T-helper 2 cell treated with Interferon-gamma antibody and Interleukin-4, amounts not matched to agents 100 ng/mL and 5 ng/mL, for 36 hours (primary cell): ENCODE results near the gene AUTS2. TPM values are rescaled to one million over a fixed set of nuclear protein-coding genes. Genes with fewer than 3 reads are reported as not detected.

Experiments used
- intact Hi-C: fragments of 100-400 bp; cut with micrococcal nuclease; formaldehyde crosslinking; loops from one replicate; pipeline ENCODE4 v1.15.1; 2023
- total RNA-seq: library from RNA; stranded (reverse); gene quantifications from 2 replicates; pipeline ENCODE4 v1.2.3, GENCODE V29; 2022

AUTS2 gene
- total RNA-seq, 1 donor from 2014 or later: 3.3 TPM

DNA sequence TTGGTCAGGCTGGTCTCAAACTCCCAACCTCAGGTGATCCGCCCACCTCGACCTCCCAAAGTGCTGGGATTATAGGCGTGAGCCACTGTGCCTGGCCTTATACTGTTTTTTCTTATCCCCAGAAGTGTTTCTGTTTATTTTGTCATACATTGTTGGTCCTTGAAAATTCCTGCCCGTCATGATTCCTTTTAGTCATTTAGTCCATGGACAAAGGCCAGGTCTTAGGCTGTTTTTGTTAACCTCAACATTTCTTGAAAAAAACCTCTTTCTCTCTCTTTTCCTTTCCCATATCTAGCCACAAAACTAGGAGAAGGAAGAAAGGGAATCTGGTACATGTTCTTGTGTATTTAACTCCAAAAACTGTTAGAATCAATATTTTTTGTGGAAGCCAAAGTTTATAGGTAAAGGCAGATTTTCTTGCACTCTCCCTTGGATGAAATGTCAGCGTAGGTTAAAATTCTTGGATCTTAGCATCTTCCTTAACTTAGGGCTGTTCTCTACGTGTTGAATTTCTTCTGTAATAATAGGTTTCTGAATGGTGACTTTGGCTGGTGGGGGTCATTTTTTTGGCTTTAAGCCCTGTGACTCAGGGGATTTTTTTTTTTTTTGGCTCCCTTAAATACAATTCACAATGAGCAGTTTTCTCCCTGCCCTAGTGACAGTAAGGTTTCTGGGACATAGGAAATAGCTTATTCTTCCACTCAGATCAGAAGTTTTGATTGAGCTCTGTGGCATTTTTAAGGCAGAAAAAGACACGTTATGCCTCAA lies 500.8 kb downstream of the AUTS2 start:
- intact Hi-C loops: no loop called here

DNA sequence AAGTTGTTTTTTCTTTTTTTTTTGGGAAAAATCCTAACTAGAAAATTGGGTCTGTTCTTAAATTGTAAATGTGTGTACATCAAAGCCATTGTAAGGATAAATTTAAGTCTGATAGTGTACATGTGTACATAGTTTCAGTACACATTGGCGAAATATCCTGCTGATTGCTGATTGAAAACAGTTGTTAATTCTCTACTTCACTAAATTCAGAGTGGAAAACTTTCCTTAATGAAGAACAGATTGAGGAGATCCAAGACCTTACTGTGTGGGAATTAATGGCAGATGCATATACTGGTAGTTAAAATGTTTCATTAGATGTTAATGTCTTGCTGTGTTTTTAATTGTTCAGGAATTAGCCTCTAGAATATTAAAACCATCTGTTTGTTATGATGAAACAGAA lies 506.0 kb downstream of the AUTS2 start:
- intact Hi-C loops: no loop called here

DNA sequence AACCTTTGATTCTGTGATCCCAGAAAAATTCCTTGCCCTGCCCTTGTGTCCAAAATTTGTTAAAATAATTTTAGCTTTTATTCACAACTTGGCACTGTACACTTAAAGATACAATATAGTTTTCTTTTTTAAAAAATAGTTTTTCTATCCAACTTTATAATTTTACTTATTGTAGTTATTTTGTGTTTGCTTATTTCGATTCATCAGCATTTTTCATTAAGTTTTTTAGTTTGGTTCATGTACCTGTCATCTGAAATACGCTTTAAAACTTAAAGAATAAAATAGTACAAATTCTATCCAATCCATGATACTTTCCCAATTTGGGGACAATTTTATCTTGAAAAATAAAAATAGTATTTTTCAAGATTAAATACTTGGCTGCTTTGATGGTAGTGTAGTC lies 514.8 kb downstream of the AUTS2 start:
- intact Hi-C loops: no loop called here

- intact Hi-C loops: no loop called here
Observed at GRCh38 chr7:70113536-70113935, 515.3 kb downstream of the AUTS2 start.

- intact Hi-C loops: no loop called here
Observed at GRCh38 chr7:70114806-70115205, 516.5 kb downstream of the AUTS2 start.

- intact Hi-C loops: no loop called here
Observed at GRCh38 chr7:70116244-70116643, 518.0 kb downstream of the AUTS2 start.

DNA sequence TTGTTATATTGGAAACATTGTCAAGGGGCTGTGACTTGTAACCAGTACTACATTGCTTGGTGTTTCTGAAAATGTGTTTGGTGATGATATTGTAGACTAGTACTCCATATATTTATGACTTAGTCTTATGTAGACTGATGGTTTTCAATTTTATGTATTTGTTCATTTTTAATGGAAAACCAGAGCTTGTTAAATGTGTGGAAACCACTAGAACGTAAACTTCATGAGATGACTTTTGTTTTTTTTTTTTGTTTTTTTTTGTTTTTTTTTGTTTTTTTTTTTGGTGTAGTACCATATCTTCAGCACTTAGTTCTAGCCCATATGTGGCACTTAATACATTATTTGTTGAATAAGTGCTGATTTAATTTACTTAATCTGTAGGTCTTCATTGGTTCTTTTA lies 518.6 kb downstream of the AUTS2 start:
- intact Hi-C loops: no loop called here

GRCh38 chr7:70120851-70121250 lies 522.6 kb downstream of the AUTS2 start:
- intact Hi-C loops: no loop called here

DNA sequence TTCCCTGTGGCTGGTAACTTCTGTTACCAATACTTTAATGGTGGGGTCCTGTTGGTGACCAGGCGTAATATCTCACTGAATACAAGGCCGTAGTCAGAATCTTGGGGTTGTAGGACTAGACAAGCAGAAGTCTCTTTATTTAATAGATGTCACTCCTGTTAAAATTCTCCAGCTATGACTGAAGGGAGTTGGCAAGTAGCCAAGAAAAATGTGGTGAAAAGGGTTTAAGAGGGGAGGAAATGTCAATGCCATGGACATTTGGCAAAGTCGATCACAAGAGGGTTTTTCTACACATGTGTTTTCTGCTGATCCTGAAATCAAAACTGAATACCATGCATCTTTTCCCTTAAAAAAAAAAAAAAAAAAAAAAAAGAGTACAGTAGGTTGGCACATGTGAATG lies 533.5 kb downstream of the AUTS2 start:
- intact Hi-C loops: no loop called here

DNA sequence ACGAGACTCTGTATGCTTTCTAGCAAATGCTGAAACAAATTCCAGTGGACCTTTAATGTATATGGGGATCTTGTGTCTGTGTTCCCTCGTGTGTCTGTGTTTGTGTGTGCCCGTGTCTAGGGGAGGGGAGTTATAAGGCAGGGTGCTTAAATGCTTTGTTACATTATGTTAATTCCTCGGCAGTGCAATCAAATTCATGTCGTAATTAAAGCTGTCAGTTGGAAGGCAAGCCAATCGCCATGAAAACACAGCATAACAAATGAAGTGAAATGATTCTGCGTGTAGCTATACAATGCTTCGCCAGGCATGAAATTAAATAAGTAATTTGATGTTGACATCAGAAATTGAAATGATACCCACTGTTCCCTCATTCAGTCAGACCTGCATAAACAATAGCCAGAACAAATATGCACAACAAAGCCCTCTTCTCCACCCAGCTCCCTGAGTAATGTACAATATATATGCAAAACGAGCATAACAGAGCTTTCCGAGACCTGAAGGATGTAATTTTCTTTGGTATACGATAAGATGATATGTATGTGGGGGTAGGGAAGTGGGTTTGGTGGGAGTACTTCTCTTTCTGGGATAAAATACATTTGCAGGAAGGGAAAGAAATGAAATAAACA lies 534.1 kb downstream of the AUTS2 start:
- intact Hi-C loops: no loop called here

- intact Hi-C loops: no loop called here
Observed at GRCh38 chr7:70132852-70133690, 534.8 kb downstream of the AUTS2 start.

DNA sequence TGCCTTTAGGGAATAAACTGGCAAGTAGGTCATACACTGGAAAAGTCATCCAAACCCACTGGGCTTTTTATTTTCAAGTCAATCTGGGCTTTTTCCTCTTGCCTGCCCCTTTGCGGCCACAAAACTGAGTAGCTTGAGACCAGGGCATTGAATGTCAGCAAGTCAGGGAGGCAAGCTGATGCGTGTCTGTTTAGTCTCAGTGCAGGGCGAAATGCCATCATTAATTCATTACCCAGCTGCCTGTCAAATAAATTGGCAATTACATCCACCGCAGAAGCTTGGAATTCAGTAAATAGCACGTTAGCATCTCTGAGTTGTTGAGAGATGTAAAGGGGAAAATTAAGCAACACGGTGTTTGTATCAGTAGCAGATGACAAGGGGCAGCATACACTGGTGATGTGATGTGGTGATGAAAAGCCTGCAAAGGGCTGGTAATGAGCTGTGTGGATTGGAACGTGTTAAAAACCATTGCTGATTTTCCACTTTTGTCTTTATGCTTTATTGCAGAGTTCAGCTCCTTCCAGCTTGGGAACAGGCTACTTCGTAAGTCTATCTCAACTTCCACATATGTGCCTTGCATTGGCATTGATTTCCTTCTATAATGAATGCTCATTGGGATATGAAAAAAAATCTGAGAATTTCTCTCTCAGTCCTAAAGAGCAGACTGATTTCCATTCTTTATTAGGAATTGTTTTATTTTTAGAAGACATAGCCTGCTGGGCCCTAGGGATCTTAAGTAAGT lies 535.9 kb downstream of the AUTS2 start:
- intact Hi-C loops: no loop called here

- intact Hi-C loops: no loop called here
Observed at GRCh38 chr7:70135656-70136055, 537.4 kb downstream of the AUTS2 start.

- intact Hi-C loops: no loop called here
Observed at GRCh38 chr7:70137126-70137525, 538.9 kb downstream of the AUTS2 start.

DNA sequence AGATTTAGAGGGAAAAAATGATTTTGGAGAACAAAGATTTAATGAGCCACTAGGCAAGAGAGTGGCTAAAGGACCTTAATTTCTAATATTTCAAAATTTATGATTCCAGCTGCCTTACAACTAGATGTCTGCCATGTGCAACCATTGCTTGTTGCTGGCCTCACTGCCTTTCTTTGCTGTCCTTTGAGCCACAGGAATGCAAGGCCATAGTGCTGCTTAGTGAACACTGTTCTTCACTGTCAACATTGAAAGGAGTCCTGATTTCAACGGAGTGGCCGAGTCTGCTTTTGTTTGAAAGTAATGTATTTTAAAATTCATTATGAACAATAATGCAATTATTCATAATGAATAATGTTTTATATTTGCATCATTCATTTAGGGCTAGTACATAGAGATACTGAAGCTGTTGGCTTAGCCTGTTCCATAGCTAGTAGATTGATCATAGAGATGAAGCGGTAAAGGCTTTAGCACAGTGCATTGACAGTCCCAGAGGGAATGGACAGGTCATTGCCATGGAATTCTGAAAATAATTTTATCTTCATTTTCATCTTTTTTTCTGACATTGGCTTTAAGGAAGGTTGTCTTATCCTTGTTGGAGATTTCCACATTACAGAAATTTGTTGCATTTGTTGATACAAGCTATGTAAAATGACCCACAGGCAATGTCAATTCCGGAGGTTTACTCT lies 544.1 kb downstream of the AUTS2 start:
- intact Hi-C loops: no loop called here

- intact Hi-C loops: no loop called here
Observed at GRCh38 chr7:70143075-70144044, 545.1 kb downstream of the AUTS2 start.

DNA sequence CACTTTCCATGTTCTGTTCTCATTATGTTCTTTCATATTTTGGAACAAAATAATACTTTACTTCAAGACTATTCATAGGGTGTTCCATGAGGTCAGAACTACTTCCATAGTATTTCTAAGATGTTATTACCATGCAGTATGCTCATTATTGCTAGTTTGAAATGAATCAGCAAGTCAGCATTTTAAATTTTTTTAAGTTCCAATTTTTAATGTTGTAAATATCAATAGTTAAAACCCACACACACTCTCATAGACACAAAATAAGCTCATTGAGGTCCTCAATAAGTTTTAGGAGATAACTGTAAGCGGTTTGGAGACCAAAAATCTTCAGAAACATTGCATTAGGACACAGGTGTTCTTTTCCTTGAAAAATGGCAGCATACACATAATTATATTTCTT lies 550.7 kb downstream of the AUTS2 start:
- intact Hi-C loops: no loop called here

GRCh38 chr7:70152313-70152712 lies 554.0 kb downstream of the AUTS2 start:
- intact Hi-C loops: no loop called here

- intact Hi-C loops: no loop called here
Observed at GRCh38 chr7:70153933-70154332, 555.7 kb downstream of the AUTS2 start.
